ENCODE measurements around the gene ARID4B. TPM values are rescaled to one million over a fixed set of nuclear protein-coding genes. Genes with fewer than 3 reads are reported as not detected.

Gene ARID4B
- polyA plus RNA-seq, 1 donor (not counting 4 experiments of a cell fraction or from before 2014, with no cell fraction given), result 12.7 TPM

DNA sequence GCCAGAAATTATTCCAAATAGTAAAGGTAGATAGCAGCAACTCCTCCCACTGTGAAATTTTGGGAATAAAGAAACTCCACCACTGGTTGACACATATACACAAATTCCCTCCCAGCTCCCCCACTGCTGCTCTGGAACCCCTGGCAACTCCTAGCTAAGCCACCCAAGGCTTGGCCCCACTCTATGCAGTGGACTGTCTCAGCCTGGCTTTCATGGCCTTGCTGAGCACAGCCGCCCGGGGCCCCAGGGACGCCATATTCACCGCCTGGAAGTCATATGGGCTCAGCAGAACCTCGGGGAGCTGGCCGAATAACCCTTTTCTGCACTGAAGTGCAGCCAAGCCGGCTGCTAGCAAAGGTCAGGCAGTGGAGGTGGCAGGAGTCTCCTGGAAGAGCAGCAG, 151.5 kb downstream of the ARID4B start:
- no peaks in the 10 kb centered on the region for H4K20me1 ChIP-seq (ENCODE audit: control insufficient read depth, extremely low read depth, insufficient read depth, low read length)
- no peak overlapping the region for H3K27ac ChIP-seq (ENCODE audit: control insufficient read depth, insufficient read depth, low read length)
- H3K4me3 ChIP-seq (ENCODE audit: control insufficient read depth in 2 of 3, extremely low read depth in 1 of 3, insufficient read depth in 2 of 3, low read depth in 1 of 3, low read length in 3 of 3), result no peak overlapping the region
- H3K27me3 ChIP-seq (ENCODE audit: control insufficient read depth, extremely low read depth, insufficient read depth, low read length), result no peaks in the 10 kb centered on the region
- H3K9ac ChIP-seq (ENCODE audit: control insufficient read depth, extremely low read depth, insufficient read depth, low read length), result no peak overlapping the region
- H3K4me2 ChIP-seq (ENCODE audit: control insufficient read depth, extremely low read depth, insufficient read depth, low read depth, low read length), result no peak overlapping the region
- DNase-seq (ENCODE audit: low read depth, low spot score) (no peak), FAIRE-seq (no peak)
- no peaks in the 10 kb centered on the region for H3K4me1 ChIP-seq (ENCODE audit: control insufficient read depth, extremely low read depth, insufficient read depth, low read length)
- peaks cover 4 to 12% of the 10 kb centered on the region in 2 experiments for H3K36me3 ChIP-seq (ENCODE audit: control insufficient read depth in 2 of 2, extremely low read depth in 1 of 2, insufficient read depth in 2 of 2, low read length in 2 of 2)
- no peak overlapping the region for H2AFZ ChIP-seq (ENCODE audit: control insufficient read depth, low read length)
- TF ChIP-seq EZH2 (IDR thresholded peaks at IDR 0.05; ENCODE audit: low read length), result no peak
- TF ChIP-seq, protein P1, sequence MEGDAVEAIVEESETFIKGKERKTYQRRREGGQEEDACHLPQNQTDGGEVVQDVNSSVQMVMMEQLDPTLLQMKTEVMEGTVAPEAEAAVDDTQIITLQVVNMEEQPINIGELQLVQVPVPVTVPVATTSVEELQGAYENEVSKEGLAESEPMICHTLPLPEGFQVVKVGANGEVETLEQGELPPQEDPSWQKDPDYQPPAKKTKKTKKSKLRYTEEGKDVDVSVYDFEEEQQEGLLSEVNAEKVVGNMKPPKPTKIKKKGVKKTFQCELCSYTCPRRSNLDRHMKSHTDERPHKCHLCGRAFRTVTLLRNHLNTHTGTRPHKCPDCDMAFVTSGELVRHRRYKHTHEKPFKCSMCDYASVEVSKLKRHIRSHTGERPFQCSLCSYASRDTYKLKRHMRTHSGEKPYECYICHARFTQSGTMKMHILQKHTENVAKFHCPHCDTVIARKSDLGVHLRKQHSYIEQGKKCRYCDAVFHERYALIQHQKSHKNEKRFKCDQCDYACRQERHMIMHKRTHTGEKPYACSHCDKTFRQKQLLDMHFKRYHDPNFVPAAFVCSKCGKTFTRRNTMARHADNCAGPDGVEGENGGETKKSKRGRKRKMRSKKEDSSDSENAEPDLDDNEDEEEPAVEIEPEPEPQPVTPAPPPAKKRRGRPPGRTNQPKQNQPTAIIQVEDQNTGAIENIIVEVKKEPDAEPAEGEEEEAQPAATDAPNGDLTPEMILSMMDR (optimal IDR thresholded peaks at IDR 0.05 in 1 of 3, IDR thresholded peaks at IDR 0.05 in 1 of 3, conservative IDR thresholded peaks at IDR 0.05 in 1 of 3; ENCODE audit: extremely low read depth in 1 of 3, insufficient read depth in 2 of 3, low read length in 3 of 3), result no peak
- no peaks in the 10 kb centered on the region for H3K79me2 ChIP-seq (ENCODE audit: control insufficient read depth, insufficient read depth, low read length)
- no peaks in the 10 kb centered on the region for H3K9me1 ChIP-seq (ENCODE audit: control insufficient read depth, extremely low read depth, insufficient read depth, low read length)
- no peaks in the 10 kb centered on the region for H3K9me3 ChIP-seq (ENCODE audit: control insufficient read depth, low read depth, low read length)
- dilution Hi-C loops (cut with MboI; ENCODE audit: extremely low pct_ligation_motif_present, low sequenced_read_pairs), result no loop called here

DNA sequence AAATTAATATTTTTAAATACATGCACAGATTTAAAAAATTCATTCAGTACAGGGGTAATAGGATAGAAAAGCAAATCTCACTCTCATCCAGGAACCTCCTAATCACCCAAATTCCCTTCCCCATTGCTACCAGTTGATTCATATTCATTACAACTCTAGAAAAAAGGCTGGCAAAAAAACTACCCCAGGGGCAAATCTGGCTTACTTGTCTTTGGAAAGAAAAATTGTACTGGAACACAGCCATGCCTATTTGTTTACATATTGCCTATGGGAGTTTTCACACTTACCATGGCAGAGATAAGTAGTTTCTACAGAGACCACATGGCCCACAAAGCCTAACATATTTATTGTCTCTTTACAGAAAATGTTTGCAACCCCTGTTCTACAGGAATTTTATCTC, 158.0 kb downstream of the ARID4B start:
- no peaks in the 10 kb centered on the region for H3K9me1 ChIP-seq (ENCODE audit: control insufficient read depth, extremely low read depth, insufficient read depth, low read length)
- FAIRE-seq (no peak), DNase-seq (ENCODE audit: low read depth, low spot score) (no peak)
- H2AFZ ChIP-seq (ENCODE audit: control insufficient read depth, low read length), result no peak overlapping the region
- H3K9ac ChIP-seq (ENCODE audit: control insufficient read depth, extremely low read depth, insufficient read depth, low read length), result no peak overlapping the region
- no peak overlapping the region for H3K4me2 ChIP-seq (ENCODE audit: control insufficient read depth, extremely low read depth, insufficient read depth, low read depth, low read length)
- no peaks in the 10 kb centered on the region for H3K27me3 ChIP-seq (ENCODE audit: control insufficient read depth, extremely low read depth, insufficient read depth, low read length)
- H3K4me3 ChIP-seq (ENCODE audit: control insufficient read depth in 2 of 3, extremely low read depth in 1 of 3, insufficient read depth in 2 of 3, low read depth in 1 of 3, low read length in 3 of 3), result no peak overlapping the region
- H4K20me1 ChIP-seq (ENCODE audit: control insufficient read depth, extremely low read depth, insufficient read depth, low read length), result no peaks in the 10 kb centered on the region
- dilution Hi-C loops (cut with MboI; ENCODE audit: extremely low pct_ligation_motif_present, low sequenced_read_pairs), result no loop called here
- peaks cover 2 to 3% of the 10 kb centered on the region in 2 experiments for H3K36me3 ChIP-seq (ENCODE audit: control insufficient read depth in 2 of 2, extremely low read depth in 1 of 2, insufficient read depth in 2 of 2, low read length in 2 of 2)
- no peaks in the 10 kb centered on the region for H3K9me3 ChIP-seq (ENCODE audit: control insufficient read depth, low read depth, low read length)
- no peak overlapping the region for H3K27ac ChIP-seq (ENCODE audit: control insufficient read depth, insufficient read depth, low read length)
- H3K79me2 ChIP-seq (ENCODE audit: control insufficient read depth, insufficient read depth, low read length), result no peaks in the 10 kb centered on the region
- TF ChIP-seq, protein P1 (optimal IDR thresholded peaks at IDR 0.05 in 1 of 3, IDR thresholded peaks at IDR 0.05 in 1 of 3, conservative IDR thresholded peaks at IDR 0.05 in 1 of 3; ENCODE audit: extremely low read depth in 1 of 3, insufficient read depth in 2 of 3, low read length in 3 of 3), result no peak
- H3K4me1 ChIP-seq (ENCODE audit: control insufficient read depth, extremely low read depth, insufficient read depth, low read length), result no peaks in the 10 kb centered on the region

Data from keratinocyte (primary cell).